ENCODE results near the gene TBC1D5. TPM values are rescaled to one million over a fixed set of nuclear protein-coding genes. Genes with fewer than 3 reads are reported as not detected.
"Not testable (repeated sequence)": the region's sequence is repeated elsewhere in the genome, so short reads cannot be mapped to it uniquely, and the experiment has no call there.

The TBC1D5 gene
- total RNA-seq, 2 experiments from 2014 or later, result 53.9 to 56.9 TPM

DNA sequence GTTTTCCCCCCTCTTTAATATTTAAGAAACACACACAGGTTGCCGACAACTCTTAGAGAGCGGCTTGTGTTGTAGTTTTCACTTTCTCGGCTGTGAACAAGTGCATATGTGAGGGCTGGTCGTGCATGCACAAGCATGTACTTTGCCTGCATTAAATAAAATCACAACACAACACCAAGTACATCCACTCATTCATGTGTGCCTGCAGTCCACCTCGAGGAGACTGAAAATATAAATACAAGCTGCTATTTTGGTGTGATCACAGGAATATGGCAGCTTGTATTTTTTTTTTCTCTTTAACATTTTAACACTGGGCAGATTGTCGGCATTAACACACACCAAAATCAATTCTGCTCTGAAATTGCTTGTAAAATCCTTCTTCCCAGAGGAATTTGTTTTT lies 346.4 kb downstream of the TBC1D5 start:
- ChIA-PET POLR2A (no interaction called here), CTCF (no interaction called here)
- Mint-ChIP-seq H3K27me3 (no peaks in the 10 kb centered on the region), H3K4me1 (no peaks in the 10 kb centered on the region), H3K9me3 (ENCODE audit: low read depth) (peaks cover 3% of the 10 kb centered on the region), H3K4me3 (no peak overlapping the region), H3K27ac (no peak overlapping the region), H3K36me3 (ENCODE audit: low read depth) (peaks cover 35% of the 10 kb centered on the region)
- no peak for ATAC-seq
- intact Hi-C loops (cut with DNase I, micrococcal nuclease), result no loop called here
- no peak for DNase-seq

GRCh38 chr3:17394541-17395155 lies 347.8 kb downstream of the TBC1D5 start:
- intact Hi-C loops (cut with DNase I, micrococcal nuclease), result no loop called here
- ATAC-seq (no peak), DNase-seq (no peak)
- POLR2A ChIA-PET, result interaction anchor here (0.6 kb wide), 1 partner anchor 770 kb away, joined by 3 read pairs; no protein-coding TSS in a partner anchor
- Mint-ChIP-seq H3K9me3 (ENCODE audit: low read depth) (peaks cover 3% of the 10 kb centered on the region), H3K4me1 (no peaks in the 10 kb centered on the region), H3K27ac (no peak overlapping the region), H3K36me3 (ENCODE audit: low read depth) (peaks cover 42% of the 10 kb centered on the region), H3K27me3 (no peaks in the 10 kb centered on the region), H3K4me3 (no peak overlapping the region)
- CTCF ChIA-PET, result no interaction called here

DNA sequence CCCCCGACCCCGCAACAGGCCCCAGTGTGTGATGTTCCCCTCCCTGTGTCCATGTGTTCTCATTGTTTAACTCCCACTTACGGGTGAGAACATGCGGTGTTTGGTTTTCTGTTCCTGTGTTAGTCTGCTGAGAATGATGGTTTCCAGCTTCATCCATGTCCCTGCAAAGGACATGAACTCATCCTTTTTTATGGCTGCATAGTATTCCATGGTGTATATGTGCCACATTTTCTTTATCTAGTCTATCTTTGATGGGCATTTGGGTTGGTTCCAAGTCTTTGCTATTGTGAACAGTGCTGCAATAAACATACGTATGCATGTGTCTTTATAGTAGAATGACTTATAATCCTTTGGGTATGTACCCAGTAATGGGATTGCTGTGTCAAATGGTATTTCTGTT lies 349.9 kb downstream of the TBC1D5 start:
- not testable (repeated sequence) for H3K4me1 Mint-ChIP-seq

DNA sequence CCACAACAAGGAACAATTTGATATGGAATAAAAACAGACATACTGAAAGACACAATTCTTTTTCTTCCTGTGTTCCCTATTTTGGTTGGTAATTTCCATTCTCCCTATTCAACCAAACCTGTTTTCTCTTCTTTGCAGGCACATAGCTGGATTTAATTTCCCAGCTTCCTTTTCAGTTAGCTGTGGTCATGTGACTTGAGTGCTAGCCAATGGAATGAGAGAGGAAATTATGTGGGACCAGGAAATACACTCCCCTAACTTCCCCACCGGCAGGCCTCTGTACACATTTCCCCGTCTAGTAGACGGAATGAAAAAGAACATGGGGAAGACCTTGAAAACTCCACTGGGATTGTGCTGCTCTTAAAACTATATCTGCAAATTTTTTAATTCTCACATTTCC lies 351.6 kb downstream of the TBC1D5 start:
- intact Hi-C loops (cut with DNase I, micrococcal nuclease), result no loop called here
- POLR2A ChIA-PET, result no interaction called here
- no peak overlapping the region for H3K27ac Mint-ChIP-seq
- H3K36me3 Mint-ChIP-seq (ENCODE audit: low read depth), result peaks cover 43% of the 10 kb centered on the region
- CTCF ChIA-PET, result no interaction called here
- peaks cover 3% of the 10 kb centered on the region for H3K9me3 Mint-ChIP-seq (ENCODE audit: low read depth)
- no peak for DNase-seq
- no peak overlapping the region for H3K4me3 Mint-ChIP-seq
- no peak for ATAC-seq
- H3K4me1 Mint-ChIP-seq, result no peaks in the 10 kb centered on the region
- no peaks in the 10 kb centered on the region for H3K27me3 Mint-ChIP-seq

More for the DNA sequence above, 349.9 kb downstream of the TBC1D5 start:
- H3K9me3 Mint-ChIP-seq (ENCODE audit: low read depth); intact Hi-C loops (cut with DNase I, micrococcal nuclease); ATAC-seq; H3K27me3 Mint-ChIP-seq; DNase-seq; H3K27ac Mint-ChIP-seq; POLR2A ChIA-PET; H3K4me3 Mint-ChIP-seq: not testable (repeated sequence)
- H3K36me3 Mint-ChIP-seq (ENCODE audit: low read depth), result peaks cover 47% of the 10 kb centered on the region
- CTCF ChIA-PET, result interaction anchor here (1.0 kb wide), 1 partner anchor 21 kb away, joined by 3 read pairs; no protein-coding TSS in a partner anchor

DNA sequence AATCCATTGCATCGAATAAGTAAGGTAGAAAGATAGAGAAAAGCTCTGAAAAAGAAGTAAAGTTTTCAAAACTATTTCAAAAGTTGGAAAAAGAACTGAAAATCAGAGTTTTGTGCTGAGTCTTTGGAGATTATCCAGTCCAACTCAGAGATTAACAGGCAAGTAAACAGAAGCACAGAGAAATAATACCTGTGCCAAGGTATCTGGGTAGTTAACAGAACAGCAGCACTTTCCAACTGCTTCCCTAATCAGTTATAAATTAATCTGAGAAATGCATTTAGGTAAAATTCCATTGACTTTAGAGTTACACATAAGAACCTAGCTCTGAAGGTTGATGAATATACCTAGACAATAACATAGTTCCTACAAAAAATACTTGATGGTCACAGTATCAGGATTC lies 355.3 kb downstream of the TBC1D5 start:
- H3K27me3 Mint-ChIP-seq, result no peaks in the 10 kb centered on the region
- H3K9me3 Mint-ChIP-seq (ENCODE audit: low read depth), result no peaks in the 10 kb centered on the region
- ChIA-PET POLR2A (no interaction called here), CTCF (no interaction called here)
- H3K4me1 Mint-ChIP-seq, result no peaks in the 10 kb centered on the region
- no peak overlapping the region for H3K27ac Mint-ChIP-seq
- ATAC-seq (no peak), DNase-seq (no peak)
- peaks cover 22% of the 10 kb centered on the region for H3K36me3 Mint-ChIP-seq (ENCODE audit: low read depth)
- intact Hi-C loops (cut with DNase I, micrococcal nuclease), result no loop called here
- H3K4me3 Mint-ChIP-seq, result no peak overlapping the region

DNA sequence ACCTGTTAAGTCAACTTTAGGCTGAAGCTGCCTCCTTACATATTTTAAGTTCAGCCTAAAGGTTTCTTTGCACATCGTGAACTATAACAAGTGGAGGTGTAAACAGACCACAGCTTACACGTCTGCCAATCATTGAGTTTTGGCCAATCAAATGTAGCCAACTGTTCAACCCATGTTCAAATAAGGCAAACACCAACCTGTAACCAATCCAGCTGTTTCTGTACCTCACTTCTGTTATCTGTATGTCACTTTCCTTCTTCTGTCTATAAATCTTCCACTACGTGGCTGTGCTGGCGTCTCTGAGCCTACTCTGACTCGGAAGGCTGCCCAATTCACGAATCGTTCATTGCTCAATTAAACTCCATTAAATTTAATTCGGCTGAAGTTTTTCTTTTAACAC lies 356.0 kb downstream of the TBC1D5 start:
- Mint-ChIP-seq H3K27me3 (no peaks in the 10 kb centered on the region), H3K4me1 (no peaks in the 10 kb centered on the region), H3K4me3 (no peak overlapping the region), H3K36me3 (ENCODE audit: low read depth) (peaks cover 17% of the 10 kb centered on the region), H3K9me3 (ENCODE audit: low read depth) (no peaks in the 10 kb centered on the region), H3K27ac (no peak overlapping the region)
- ChIA-PET POLR2A (no interaction called here), CTCF (no interaction called here)
- no peak for DNase-seq
- ATAC-seq, result no peak
- intact Hi-C loops (cut with DNase I, micrococcal nuclease), result no loop called here

DNA sequence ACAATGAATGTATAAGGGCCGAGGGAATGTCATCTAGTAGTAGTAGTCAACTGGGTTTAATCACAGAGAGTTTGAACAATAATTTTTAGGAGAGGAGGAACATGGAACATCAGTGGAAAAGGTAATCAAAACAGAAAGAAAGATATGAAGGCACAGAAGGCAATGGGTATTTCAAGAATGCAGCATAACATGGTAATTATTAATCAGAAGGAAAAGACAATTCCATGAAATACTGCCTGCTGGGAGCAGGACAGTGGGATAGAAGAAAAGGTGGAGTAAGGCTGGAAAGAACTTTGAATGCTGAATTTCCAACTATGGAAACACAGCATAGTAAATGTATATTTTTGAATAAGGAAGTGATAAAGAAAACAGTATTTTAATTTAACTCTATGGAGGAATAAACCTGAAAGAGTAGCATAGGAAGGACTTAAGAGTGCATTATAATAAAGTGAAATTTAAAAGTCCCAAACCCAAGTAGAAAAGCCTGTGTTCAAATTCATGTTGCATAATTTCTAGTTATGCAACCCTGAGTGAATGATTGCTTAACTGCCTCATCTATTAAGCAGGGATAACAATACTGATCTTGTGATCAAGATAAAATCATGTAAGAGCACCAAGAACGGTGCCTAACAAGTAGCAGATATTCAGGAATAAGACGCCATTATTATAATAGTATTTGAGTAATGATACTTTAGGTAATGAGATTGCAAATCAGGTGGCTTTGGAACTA lies 357.7 kb downstream of the TBC1D5 start:
- intact Hi-C loops (cut with DNase I, micrococcal nuclease), result no loop called here
- ATAC-seq, result no peak
- Mint-ChIP-seq H3K9me3 (ENCODE audit: low read depth) (no peaks in the 10 kb centered on the region), H3K4me1 (no peaks in the 10 kb centered on the region), H3K27ac (no peak overlapping the region), H3K36me3 (ENCODE audit: low read depth) (peaks cover 5% of the 10 kb centered on the region), H3K27me3 (no peaks in the 10 kb centered on the region), H3K4me3 (no peak overlapping the region)
- ChIA-PET POLR2A (no interaction called here), CTCF (no interaction called here)
- no peak for DNase-seq

DNA sequence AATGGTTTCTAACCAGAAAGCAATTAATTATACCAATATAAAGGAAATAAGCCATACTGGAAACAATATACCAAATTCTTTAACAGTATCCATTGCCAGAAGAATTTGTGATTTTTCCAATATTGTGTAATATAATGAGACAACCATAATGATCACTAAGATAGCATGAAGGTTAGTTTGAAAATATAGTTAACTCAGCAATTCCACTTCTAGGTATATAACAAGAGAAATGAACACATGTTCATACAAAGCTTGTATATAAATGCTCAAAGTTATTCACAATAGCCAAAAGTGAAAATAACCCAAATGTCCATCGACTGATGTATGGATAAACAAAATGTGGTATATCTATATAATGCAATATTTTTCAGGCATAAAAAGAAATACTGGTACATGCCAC lies 369.1 kb downstream of the TBC1D5 start:
- ChIA-PET POLR2A (no interaction called here), CTCF (no interaction called here)
- intact Hi-C loops (cut with DNase I, micrococcal nuclease), result no loop called here
- Mint-ChIP-seq H3K4me3 (no peak overlapping the region), H3K27ac (no peak overlapping the region), H3K36me3 (ENCODE audit: low read depth) (peaks cover 8% of the 10 kb centered on the region), H3K4me1 (no peaks in the 10 kb centered on the region), H3K9me3 (ENCODE audit: low read depth) (no peaks in the 10 kb centered on the region), H3K27me3 (no peaks in the 10 kb centered on the region)
- no peak for ATAC-seq
- DNase-seq, result no peak

DNA sequence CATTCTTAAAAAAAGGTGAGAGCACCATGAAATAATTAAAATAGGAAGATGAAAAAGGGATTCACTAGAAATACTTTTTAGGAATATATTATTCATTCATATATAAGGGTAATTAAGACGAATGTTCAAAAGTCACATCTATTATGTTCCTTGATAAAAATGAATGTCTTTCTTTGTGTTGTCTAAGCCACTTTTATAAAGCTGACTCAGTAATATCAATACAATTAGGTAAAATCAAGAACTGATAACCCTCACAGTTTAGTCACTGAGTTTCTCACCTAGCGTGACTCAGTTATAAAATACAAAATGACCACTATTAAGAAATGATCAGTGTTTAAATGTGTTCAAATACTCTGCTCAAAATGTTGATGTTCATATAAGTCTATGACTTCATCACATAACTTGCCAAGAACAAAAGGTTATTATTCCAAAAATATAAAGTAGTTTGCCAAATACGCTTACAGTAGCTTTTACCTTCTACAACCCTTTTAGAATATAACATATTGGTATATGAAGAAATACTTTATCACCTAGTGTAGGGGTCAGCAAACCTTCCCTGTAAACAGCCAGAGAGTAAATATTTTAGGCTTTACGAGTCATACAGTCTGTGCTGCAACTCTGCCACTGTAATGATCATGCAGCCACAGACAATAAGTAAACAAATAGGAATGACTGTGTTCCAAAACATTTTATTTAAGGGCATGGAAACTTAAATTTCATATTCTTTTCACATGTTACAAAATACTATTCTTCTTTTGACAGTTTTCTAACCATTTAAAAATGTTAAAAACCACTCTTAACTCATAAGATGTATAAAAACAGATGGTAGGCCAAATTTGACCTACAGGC lies 369.8 kb downstream of the TBC1D5 start:
- ChIA-PET POLR2A (no interaction called here), CTCF (interaction anchor here (0.5 kb wide), 1 partner anchor 48 kb away, joined by 4 read pairs; no protein-coding TSS in a partner anchor)
- no peak overlapping the region for H3K4me3 Mint-ChIP-seq
- ATAC-seq (no peak), DNase-seq (no peak)
- intact Hi-C loops (cut with DNase I, micrococcal nuclease), result no loop called here
- H3K36me3 Mint-ChIP-seq (ENCODE audit: low read depth), result peaks cover 8% of the 10 kb centered on the region
- H3K27me3 Mint-ChIP-seq, result no peaks in the 10 kb centered on the region
- H3K27ac Mint-ChIP-seq, result no peak overlapping the region
- no peaks in the 10 kb centered on the region for H3K4me1 Mint-ChIP-seq
- no peaks in the 10 kb centered on the region for H3K9me3 Mint-ChIP-seq (ENCODE audit: low read depth)

DNA sequence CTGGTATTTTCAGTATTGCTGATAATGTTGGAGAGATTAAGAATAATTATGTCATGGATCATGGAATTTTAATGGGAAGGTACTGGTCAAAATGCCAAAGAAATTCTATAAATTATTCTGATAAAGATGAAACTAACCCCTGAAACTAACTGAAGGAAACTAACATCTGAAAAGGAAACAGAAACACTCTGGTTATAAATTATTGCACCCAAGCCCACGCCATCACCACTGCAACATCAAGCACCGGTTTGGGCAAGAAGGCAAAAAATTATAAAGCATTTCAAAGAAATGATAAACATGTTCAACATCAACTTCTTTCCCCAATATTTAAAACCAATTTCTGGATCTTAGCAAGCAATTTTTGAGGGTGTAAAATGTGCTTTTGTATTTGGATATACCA lies 372.5 kb downstream of the TBC1D5 start:
- Mint-ChIP-seq H3K4me3 (no peak overlapping the region), H3K4me1 (no peaks in the 10 kb centered on the region), H3K27me3 (no peaks in the 10 kb centered on the region), H3K27ac (no peak overlapping the region), H3K9me3 (ENCODE audit: low read depth) (no peaks in the 10 kb centered on the region), H3K36me3 (ENCODE audit: low read depth) (peaks cover 8% of the 10 kb centered on the region)
- intact Hi-C loops (cut with DNase I, micrococcal nuclease), result no loop called here
- DNase-seq (no peak), ATAC-seq (no peak)
- POLR2A ChIA-PET, result no interaction called here
- CTCF ChIA-PET, result interaction anchor here (0.7 kb wide), 1 partner anchor 32 kb away, joined by 3 read pairs; no protein-coding TSS in a partner anchor

GRCh38 chr3:17367171-17367570 lies 375.3 kb downstream of the TBC1D5 start:
- no peak overlapping the region for H3K4me3 Mint-ChIP-seq
- H3K27me3 Mint-ChIP-seq, result no peaks in the 10 kb centered on the region
- DNase-seq, result no peak
- no peak overlapping the region for H3K27ac Mint-ChIP-seq
- POLR2A ChIA-PET, result no interaction called here
- ATAC-seq, result no peak
- intact Hi-C loops (cut with DNase I, micrococcal nuclease), result no loop called here
- H3K36me3 Mint-ChIP-seq (ENCODE audit: low read depth), result peaks cover 8% of the 10 kb centered on the region
- no peaks in the 10 kb centered on the region for H3K9me3 Mint-ChIP-seq (ENCODE audit: low read depth)
- CTCF ChIA-PET, result interaction anchor here (1.3 kb wide), 1 partner anchor 42 kb away, joined by 3 read pairs; no protein-coding TSS in a partner anchor
- H3K4me1 Mint-ChIP-seq, result no peaks in the 10 kb centered on the region

DNA sequence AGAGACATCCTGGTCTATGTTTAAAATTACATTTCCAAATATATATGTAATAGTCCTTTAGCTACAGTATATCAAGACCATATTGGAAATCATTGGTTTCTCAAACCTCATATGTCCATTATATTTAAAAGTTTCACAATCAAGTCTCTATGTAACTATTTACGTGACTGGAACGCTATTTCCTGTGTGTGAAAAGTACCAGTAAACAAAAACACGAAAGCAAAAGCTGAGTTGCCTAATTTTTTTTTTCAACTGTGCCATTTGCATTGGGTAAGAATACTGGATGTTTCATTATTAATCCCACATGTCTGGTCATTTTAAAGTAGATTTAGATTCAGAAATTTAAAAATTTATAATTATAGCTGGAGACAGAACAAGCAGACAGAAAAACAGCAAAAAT lies 381.4 kb downstream of the TBC1D5 start:
- Mint-ChIP-seq H3K27me3 (no peaks in the 10 kb centered on the region), H3K27ac (no peak overlapping the region), H3K36me3 (ENCODE audit: low read depth) (no peaks in the 10 kb centered on the region), H3K9me3 (ENCODE audit: low read depth) (no peaks in the 10 kb centered on the region), H3K4me1 (no peaks in the 10 kb centered on the region), H3K4me3 (no peak overlapping the region)
- ChIA-PET POLR2A (no interaction called here), CTCF (interaction anchor here (0.6 kb wide), 1 partner anchor 189 kb away, joined by 5 read pairs; no protein-coding TSS in a partner anchor)
- DNase-seq (no peak), ATAC-seq (no peak)
- intact Hi-C loops (cut with DNase I, micrococcal nuclease), result no loop called here
